Activated CD4-positive, alpha-beta T cell treated with anti-CD3 and anti-CD28 coated beads, Interleukin-10, Interleukin-2, amounts not matched to agents 100 ng/mL and 50 ng/mL, durations not matched to agents 16 hours and 8 hours (primary cell): Measurements from ENCODE around the gene NEK9.
"Not testable (repeated sequence)": the region's sequence is repeated elsewhere in the genome, so short reads cannot be mapped to it uniquely, and the experiment has no call there.

Experiments
- DNase-seq: peaks from one replicate; pipeline ENCODE4 v3.0.0-alpha.2; 2020

NEK9 gene

DNA sequence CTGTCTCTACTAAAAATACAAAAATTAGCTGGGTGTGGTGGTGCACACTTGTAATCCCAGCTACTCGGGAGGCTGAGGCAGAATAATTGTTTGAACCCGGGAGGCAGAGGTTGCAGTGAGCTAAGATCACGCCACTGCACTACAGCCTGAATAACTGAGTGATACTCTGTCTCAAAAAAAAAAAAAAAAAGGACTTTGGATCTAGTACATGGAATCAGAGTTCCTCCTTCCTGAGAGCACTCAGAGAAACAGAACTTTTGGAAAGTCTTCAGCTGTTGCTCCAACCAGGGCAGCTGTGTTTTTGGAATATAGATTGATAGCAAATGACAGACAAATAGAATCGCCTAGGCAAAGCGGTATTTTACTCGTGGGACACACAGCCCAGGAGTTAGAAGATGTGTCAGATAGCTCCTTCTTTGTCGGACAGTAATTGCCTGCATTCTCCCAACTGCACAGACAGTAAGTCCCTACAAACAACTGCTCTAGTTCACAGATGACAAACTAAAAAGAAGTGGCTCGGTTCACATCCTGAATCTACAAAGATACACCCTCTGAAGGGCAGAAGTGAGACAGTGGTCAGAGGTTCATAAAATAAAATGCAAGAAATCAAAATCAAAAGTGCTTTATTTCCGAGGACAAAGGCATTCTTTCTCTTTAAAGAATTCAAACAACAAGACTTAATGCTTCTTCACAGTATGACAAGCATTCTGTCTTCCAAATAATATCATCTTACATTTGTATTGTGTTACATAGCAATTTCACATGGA, 17.1 kb upstream of the NEK9 start:
- no peak for DNase-seq

- DNase-seq: no peak
Observed at GRCh38 chr14:75142494-75142893, 15.6 kb upstream of the NEK9 start.

DNA sequence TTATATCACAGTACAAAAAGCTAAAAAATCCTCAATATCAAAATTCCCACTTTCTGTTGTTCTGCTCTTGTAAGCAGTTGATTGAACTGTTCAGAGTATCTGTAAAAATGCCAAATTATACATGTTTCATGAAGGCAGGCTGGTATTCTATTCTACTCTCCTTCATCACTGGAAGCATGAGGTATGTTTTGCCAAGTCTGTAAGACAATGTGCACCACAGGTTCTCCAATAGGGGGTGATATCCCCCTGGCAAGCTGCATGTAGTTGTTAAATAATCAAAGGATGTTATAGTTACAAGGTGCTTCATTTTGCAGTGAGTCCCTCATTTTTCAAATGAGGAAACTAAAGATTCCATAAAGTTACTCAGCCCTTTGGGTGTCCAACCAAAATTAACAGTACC, 15.1 kb upstream of the NEK9 start:
- peak; percentile 25 for DNase-seq

DNA sequence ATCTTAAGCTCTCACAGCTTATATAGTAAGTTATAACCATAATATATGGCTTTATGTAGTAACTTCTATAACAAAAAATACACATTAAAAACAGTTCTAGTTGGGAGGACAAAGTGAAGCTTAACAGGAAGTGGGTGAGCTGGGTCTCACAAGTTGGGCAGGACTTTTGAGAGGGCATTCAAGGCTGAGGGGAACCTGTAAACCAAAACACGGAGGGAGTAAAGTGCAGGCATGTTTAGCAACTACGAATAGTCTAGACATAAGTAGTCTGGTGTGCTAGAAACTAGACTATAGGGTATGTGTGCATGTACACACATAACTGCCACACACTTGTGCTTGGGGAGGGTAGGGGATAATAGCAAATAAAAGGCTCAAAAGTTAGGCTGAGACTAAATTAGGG, 14.2 kb upstream of the NEK9 start:
- no peak for DNase-seq

DNA sequence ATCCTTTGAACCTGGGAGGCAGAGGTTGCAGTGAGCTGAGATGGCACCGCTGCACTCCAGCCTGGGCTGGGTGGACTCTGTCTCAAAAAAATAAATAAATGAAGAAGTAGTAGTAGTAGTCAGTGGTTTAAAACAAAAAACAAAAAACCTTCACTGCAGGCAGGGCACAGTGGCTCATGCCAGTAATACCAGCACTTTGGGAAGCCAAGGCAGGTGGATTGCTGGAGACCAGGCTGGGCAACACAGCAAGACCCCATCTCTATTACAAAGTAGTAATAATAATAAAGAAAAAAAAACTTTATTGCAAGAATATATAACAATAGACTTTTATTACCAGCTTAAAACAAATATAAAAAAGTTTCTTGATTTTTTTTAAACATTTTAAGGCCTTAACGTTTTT, 13.8 kb upstream of the NEK9 start:
- DNase-seq: no peak

GRCh38 chr14:75139185-75139584, 12.3 kb upstream of the NEK9 start:
- no peak for DNase-seq

DNA sequence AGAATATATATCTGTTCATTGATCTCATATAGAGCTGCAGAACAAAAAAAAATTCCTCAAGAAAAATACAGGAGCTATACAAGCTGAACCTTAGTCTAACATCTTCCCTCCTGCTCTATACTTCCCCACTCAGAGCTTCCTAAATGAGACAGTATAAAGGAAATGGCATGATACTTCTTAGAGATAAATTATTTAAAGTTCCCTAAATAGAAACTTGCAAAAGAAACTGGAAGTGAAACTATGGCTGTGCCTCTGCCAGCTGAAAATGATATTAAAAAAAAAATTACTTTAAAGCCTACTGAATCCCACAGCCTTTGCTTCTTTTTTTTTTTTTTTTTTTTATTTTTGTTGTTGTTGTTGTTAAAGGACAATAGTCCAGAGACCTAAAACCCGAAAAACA, 11.6 kb upstream of the NEK9 start:
- peak; percentile 16 for DNase-seq

DNA sequence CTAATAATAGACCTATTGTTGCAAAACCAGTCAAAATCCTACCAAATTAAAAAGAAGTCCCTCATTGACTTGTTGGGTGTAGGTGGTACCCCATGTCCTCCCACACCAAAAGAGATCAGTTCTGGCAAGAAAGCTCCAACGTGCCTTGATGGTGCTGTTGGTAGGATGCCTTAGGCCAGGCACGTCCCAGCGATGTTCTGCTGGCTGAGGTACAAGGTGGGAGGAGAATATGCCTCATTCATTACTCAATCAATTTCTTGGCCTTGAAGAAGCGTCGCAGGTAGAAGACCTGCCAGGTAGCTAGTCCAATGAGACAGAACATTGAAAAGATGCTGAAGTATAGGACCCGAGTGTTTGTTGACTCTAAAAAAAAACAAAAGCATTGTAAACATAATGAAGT, 7.8 kb upstream of the NEK9 start:
- no peak for DNase-seq

DNA sequence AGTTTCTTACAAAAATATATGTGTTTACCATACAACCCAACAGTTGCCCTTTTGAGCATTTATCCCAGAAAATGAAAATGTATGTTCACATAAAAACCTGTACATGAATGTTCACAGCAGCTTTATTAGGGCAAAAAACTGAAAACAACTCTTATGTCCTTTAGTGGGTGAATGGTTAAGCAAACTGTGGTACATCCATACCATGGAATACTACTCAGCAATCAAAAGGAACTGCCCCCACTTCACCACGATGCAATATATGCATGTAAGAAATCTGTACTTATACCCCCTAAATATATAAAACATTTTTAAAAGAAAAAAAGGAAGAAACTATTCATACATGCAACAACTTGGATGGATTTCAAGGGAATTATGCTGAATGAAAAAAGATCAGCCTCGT, 6.7 kb upstream of the NEK9 start:
- no peak for DNase-seq

DNA sequence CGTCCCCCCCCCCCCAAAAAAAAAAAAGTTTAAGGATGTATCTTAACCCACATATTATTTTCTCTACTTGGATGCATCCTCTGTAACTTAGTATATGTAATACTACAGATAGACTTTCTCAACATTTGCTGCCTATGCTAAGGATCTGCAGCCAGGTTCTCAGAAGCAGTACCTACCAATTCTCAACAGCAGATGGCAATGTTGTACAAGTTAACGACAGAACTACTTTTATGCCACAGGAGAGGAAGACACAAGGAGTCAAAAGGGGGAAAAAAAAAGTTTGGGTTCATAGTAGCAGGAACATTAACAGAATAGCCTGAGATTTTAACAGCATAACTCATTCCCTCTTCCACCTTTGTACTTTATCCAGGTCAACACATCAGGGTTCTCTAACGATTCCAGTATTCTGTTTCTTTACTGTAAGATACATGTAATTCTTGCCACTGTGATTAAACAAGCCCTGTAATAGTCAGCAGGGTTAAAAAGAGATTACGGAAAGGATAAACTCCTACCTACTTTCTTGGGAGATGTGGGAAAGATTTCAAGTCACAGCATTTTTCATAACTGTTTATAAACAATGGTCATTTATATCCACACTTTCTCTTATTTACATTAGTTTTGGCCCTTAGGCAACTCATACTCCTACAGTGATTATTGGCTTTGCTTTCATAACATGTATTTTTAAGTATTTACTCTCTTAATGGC, 5.7 kb upstream of the NEK9 start:
- peak; percentile 80 for DNase-seq

DNA sequence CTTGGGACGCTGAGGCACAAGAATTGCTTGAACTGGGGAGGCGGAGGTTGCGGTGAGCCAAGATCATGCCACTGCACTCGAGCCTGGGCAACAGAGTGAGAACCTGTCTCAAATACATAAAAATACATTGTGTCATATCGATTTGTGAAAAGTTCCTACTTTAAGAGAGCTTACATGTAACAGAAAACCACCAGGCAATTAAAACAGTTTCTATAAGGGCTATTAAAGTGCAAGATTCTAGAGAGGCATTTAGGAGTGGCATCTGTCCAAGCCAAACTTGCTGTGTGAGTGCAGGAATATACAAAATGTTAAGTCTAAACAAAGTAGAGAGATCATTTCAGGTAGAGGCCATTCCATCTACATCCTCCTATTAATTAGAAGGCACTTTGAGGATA, 1.7 kb upstream of the NEK9 start:
- no peak for DNase-seq

DNA sequence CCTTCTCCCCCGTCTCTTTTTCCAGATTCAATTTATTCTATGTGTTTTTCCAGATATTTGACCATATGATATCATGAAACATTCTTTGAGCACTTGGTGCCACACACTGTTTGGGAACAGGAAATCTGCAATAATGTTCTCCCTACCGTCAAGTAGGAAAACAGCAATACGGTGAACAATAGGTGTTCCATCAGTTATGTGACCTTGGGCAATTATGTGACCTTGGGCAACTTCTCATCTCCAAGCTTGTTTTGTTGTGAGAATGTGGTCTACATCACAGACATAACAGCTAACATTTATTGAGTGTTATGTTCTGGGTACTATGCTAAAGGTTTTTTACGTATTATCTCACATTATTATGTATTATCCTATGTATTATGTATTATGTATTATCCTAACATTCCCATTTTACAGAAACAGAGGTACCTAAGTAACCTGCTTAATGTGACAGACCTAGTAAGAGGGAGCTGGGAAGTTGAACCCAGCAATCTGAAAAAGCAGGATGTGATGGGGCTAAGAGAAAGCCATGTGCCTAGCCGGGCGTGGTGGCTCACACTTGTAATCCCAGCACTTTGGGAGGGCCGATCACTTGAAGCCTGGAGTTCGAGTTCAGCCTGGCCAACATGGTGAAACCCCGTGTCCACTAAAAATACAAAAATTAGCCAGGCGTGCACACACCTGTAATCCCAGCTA, 1.2 kb upstream of the NEK9 start:
- no peak for DNase-seq

DNA sequence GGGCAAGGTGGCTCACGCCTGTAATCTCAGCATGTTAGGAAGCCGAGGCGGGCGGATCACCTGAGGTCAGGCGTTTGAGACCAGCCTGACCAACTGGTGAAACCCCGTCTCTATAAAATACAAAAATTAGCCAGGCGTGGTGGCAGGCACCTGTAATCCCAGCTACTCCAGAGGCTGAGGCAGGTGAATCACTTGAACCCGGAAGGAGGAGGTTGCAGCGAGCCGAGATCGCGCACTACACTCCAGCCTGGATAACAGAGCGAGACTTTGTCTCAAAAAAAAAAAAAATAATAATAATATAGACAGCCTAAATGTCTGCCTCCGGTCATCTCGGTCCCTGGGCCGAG, 599 bp upstream of the NEK9 start:
- not testable (repeated sequence) for DNase-seq

DNA sequence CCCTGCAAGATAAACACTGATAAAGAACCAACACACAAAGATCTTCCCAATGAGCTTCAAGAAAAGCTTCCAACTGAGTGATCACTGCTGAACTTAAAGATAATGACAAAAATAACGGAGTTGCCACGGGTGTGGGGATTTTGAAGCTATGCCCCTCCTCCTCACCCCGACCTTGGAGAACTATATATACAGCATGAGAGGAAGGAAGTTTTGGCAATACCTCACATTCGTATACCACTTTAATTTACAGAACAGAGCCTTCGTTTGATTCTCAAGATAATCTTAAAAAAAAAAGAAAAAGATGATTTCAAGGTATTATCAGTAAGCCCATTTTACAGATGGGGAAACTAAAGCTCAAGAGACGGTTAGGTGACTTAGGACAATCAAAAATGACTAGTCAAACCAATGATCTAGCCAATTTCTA, 715 bp downstream of the NEK9 start:
- DNase-seq: peak; percentile 34

DNA sequence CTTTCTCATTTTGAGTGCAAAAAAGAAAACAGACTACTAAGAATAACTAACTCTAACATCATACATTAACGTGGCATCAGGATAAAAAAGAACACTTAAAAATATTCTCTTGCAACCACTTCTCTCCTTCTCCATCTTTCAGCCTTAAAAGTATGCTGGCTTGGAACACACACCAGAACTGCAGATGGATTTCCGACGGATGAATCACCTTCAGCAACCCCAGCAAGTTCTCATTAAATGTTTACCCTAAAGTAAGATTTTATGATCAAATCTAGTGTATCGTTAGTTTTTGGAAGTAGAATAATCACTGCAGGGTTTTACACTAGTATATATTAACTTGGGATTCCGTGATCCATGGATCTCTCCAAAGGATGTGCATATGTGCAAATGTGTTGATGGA, 1.2 kb downstream of the NEK9 start:
- DNase-seq: no peak

GRCh38 chr14:75123991-75124390, 2.9 kb downstream of the NEK9 start:
- DNase-seq: peak; percentile 63

- no peak for DNase-seq
Observed at GRCh38 chr14:75121552-75121951, 5.3 kb downstream of the NEK9 start.

DNA sequence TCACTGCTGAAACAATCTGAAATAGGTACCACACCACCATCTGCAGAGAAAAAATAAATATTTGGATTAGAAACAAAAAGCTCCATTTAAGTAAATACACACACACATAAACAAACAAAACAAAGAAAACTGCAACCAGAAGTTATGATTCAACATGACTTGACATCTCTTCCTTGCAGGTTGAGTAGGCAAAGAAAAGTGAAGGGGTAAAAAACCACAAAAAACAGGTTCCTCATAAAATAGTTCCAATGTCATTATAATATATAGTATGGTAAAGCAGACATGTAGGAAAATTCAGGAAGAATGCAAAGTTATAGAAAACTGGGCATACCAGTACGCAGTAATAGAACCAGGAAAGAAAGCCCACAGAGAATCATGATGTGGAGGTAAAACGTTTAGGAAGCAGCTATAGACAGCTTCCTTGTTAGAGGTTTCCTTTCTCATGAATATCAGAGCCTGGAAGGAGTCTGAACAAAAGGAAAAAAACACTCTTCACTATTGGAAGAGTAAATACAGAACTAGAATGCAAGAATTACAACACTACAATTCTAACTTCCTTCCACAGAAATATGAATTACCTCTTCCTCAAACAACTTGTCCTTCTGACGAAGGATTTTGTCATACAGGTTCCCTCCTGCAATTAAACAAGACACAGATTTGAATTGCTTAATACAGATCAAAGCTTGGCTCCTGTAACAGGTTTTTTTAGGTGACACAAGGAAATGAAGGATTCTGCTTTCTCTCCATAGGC, 6.1 kb downstream of the NEK9 start:
- DNase-seq: no peak

DNA sequence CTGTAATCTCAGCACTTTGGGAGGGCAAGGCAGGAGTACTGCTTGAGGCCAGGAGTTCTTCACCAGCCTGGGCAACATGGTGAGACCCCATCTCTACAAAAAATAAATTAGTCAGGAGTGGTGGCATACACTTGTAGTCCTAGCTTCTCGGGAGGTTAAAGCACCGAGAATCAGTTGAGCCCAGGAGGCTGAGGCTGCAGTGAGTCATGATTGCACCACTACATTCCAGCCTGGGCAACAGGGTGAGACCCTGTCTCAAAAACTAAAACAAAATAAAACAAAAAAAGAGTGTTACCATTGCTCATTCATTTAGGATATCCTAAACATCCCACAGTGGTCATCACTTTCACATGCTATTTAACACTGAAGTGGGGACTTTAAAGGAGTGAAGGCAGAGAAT, 7.8 kb downstream of the NEK9 start:
- DNase-seq: no peak

- DNase-seq: peak; percentile 31
Observed at GRCh38 chr14:75113932-75114539, 12.8 kb downstream of the NEK9 start.

DNA sequence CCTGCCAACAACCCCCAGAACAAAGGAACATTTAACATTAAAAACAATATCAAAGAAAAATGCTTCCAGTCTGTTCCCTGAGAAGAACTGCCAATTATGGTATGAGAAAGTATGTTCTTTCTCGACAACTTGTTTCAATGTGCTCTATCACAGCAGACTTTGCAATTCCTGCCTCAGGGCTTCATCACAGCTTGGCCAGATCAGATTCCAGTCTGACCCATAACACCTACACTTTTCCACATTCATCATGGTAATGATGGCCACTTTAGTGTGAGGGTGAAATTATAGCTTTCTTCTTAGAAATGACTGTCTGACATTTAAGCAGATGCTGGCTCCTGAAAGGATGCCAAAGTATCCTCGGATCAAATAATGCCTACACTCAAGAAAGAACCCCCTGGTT, 17.0 kb downstream of the NEK9 start:
- no peak for DNase-seq

- no peak for DNase-seq
Observed at GRCh38 chr14:75107186-75107585, 19.7 kb downstream of the NEK9 start.

GRCh38 chr14:75101491-75101890, 25.4 kb downstream of the NEK9 start:
- DNase-seq: no peak
